ENCODE results near the gene ZNF821. TPM values are rescaled to one million over a fixed set of nuclear protein-coding genes. Genes with fewer than 3 reads are reported as not detected.

Gene ZNF821
- total RNA-seq, 1 donor from 2014 or later = 6.8 TPM

Other genes with a start within 250 kb of the ZNF821 start
- gene PHLPP2, start 159.5 kb downstream of the ZNF821 start, total RNA-seq = 9.0 and 10.5 TPM in 2 replicates
- gene AP1G1, start 75.3 kb downstream of the ZNF821 start, total RNA-seq = 69.1 and 92.3 TPM in 2 replicates
- gene ATXN1L, start 38.2 kb downstream of the ZNF821 start, total RNA-seq = 16.2 and 24.9 TPM in 2 replicates
- gene IST1, start 11.3 kb upstream of the ZNF821 start, total RNA-seq = 203 and 267 TPM in 2 replicates
- under 0.01 TPM in 1 of 2 replicates, not detected in the other for gene PKD1L3, start 116.2 kb upstream of the ZNF821 start, total RNA-seq
- gene DHODH, start 124.6 kb upstream of the ZNF821 start, total RNA-seq = 3.4 and 4.6 TPM in 2 replicates
- 0.05 TPM in 1 of 2 replicates, not detected in the other for gene HP, start 170.3 kb upstream of the ZNF821 start, total RNA-seq
- gene HPR, start 179.0 kb upstream of the ZNF821 start, total RNA-seq = not detected in 2 replicates
- 10.6 and 14.5 TPM in 2 replicates for gene TXNL4B, start 209.4 kb upstream of the ZNF821 start, total RNA-seq
- gene DHX38, start 209.7 kb upstream of the ZNF821 start, total RNA-seq = 97.9 and 117 TPM in 2 replicates

Measured in dermis blood vessel endothelial cell (primary cell).